IPS DF 6.9 (cell line): ENCODE data around the gene CYP2W1.
"Not testable (repeated sequence)": the region's sequence is repeated elsewhere in the genome, so short reads cannot be mapped to it uniquely, and the experiment has no call there.

Source experiments
- DNase-seq: peaks from one replicate; pipeline ENCODE4 v3.0.0-alpha.2; 2013; ENCODE audit warnings: low read depth, low spot score
- H3K27ac ChIP-seq: one replicate; pipeline ENCODE4 v1.5.1; 2013; ENCODE audit warnings: low read length, control low read depth
- H3K27me3 ChIP-seq: 2 replicates; pipeline ENCODE4 v1.6.1; 2013; ENCODE audit warnings: mild to moderate bottlenecking, low read length; ENCODE audit not compliant: control insufficient read depth, insufficient read depth
- H3K36me3 ChIP-seq: 2 replicates; pipeline ENCODE4 v1.6.1; 2013; ENCODE audit warnings: low read length; ENCODE audit not compliant: control insufficient read depth, insufficient read depth
- H3K4me1 ChIP-seq: 2 replicates; pipeline ENCODE4 v1.6.1; 2013; ENCODE audit warnings: low read length; ENCODE audit not compliant: control insufficient read depth, insufficient read depth
- H3K4me3 ChIP-seq: 2 replicates; pipeline ENCODE4 v1.5.1; 2013; ENCODE audit warnings: mild to moderate bottlenecking, low read length
- H3K9me3 ChIP-seq: 2 replicates; pipeline ENCODE4 v1.6.1; 2013; ENCODE audit warnings: low read length, inconsistent platforms; ENCODE audit not compliant: control insufficient read depth, insufficient read depth
- WGBS: extraction: QIAGEN DNeasy Blood & Tissue Kit; methylation state at CpG from one replicate; pipeline ENCODE4 v1.1.7; 2013; ENCODE audit warnings: mixed read lengths, missing lambda C conversion rate; ENCODE audit not compliant: insufficient read length, insufficient coverage; 5-methylcytosine and 5-hydroxymethylcytosine counted together

Gene CYP2W1

DNA sequence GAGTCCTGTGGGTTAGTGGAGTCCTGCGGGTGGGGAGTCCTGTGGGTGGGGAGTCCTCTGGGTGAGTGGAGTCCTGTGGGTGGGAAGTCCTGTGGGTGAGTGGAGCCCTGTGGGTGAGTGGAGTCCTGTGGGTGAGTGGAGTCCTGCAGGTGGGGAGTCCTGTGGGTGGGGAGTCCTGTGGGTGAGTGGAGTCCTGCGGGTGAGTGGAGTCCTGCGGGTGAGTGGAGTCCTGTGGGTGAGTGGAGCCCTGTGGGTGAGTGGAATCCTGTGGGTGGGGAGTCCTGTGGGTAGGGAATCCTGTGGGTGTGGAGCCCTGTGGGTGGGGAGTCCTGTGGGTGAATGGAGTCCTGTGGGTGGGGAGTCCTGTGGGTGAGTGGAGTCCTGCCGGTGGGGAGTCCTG lies 19.0 kb downstream of the CYP2W1 start:
- H3K9me3 ChIP-seq, DNase-seq, H3K27me3 ChIP-seq, H3K4me1 ChIP-seq, H3K36me3 ChIP-seq, H3K27ac ChIP-seq, H3K4me3 ChIP-seq: not testable (repeated sequence)
- WGBS, result no CpG with 5 or more reads among the region's 4 CpGs

DNA sequence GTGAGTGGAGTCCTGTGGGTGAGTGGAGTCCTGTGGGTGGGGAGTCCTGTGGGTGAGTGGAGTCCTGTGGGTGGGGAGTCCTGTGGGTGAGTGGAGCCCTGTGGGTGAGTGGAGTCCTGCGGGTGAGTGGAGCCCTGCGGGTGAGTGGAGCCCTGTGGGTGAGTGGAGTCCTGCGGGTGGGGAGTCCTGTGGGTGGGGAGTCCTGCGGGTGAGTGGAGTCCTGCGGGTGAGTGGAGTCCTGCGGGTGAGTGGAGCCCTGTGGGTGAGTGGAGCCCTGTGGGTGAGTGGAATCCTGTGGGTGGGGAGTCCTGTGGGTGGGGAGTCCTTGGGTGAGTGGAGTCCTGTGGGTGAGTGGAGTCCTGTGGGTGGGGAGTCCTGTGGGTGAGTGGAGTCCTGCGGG lies 19.5 kb downstream of the CYP2W1 start:
- H3K36me3 ChIP-seq, DNase-seq, H3K9me3 ChIP-seq, H3K27me3 ChIP-seq, H3K4me3 ChIP-seq, H3K4me1 ChIP-seq, H3K27ac ChIP-seq: not testable (repeated sequence)
- WGBS, result no CpG with 5 or more reads among the region's 7 CpGs

DNA sequence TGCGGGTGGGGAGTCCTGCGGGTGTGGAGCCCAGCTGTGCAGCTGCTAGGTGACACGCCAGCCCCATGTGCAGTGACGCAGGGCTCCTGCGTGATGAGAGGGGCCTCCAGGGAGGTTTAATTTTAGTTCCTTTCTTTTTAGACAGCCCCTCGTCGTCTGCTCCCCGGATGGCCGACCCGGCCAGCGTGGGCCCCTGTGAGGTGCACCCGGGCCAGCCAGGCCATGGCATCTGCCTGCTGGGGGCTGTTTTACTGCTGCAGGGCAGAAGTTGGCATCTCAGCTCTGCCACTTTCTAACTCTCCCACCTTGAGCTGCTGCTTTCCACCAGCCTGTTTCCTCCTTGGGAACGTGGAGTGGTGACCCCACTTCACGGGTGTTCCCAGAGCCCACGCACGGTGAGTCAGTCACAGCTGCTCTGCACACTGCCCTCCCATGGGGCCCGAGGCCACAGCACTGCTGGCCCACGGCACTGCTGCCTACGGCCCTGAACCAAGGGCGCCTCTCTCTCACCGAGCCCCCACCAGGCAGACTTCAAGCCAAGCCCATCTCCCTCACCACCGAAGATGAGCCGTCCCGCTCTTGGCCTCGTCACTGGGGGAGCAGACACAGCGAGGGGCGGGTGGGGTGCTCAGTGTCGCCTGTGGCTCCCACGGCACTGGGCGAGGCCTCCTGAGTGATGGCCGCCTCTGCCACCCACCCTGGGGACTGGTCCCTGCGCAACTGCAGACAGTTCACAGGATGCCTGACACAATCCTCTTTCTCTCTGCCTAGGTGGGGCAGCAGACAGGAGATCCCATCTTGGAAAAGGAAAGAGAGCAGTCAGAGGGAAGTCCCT lies 21.3 kb downstream of the CYP2W1 start:
- Histone ChIP-seq H3K9me3 (no peaks in the 10 kb centered on the region), H3K4me1 (no peaks in the 10 kb centered on the region), H3K27me3 (no peaks in the 10 kb centered on the region), H3K27ac (no peak overlapping the region), H3K4me3 (no peak overlapping the region), H3K36me3 (no peaks in the 10 kb centered on the region; the same call in 1 of the 2 replicates)
- WGBS, result no CpG with 5 or more reads among the region's 32 CpGs
- DNase-seq, result no peak

DNA sequence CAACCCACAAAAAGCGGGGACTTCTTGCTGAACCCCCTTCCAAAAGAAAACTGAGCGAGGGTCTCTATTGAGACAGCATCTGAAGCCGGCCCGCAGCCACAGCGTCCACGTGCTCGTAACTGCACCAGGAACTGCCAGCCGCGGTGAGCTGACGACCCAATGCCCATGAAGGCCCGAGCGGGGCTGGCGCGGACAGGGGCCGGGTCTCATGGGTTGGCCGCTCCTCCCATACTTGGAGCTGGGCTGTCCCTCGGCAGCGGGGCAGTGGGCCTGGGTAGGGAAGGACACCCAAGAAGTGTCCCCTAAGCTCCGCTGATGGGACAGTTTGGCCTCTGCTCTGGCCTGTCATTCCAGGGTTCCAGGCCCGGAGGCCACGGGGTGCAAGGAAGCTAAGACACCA lies 22.3 kb downstream of the CYP2W1 start:
- Histone ChIP-seq H3K36me3 (no peaks in the 10 kb centered on the region; the same call in 1 of the 2 replicates), H3K4me3 (no peak overlapping the region), H3K9me3 (no peaks in the 10 kb centered on the region), H3K4me1 (no peaks in the 10 kb centered on the region), H3K27me3 (no peaks in the 10 kb centered on the region), H3K27ac (no peak overlapping the region)
- DNase-seq, result no peak
- no CpG with 5 or more reads among the region's 21 CpGs for WGBS

- no peaks in the 10 kb centered on the region; the same call in 1 of the 2 replicates for H3K36me3 ChIP-seq
- no CpG with 5 or more reads among the region's 15 CpGs for WGBS
- H3K27me3 ChIP-seq, result no peaks in the 10 kb centered on the region
- no peak for DNase-seq
- H3K4me1 ChIP-seq, result no peaks in the 10 kb centered on the region; the same call in 1 of the 2 replicates
- H3K4me3 ChIP-seq, result no peak overlapping the region
- H3K9me3 ChIP-seq, result no peaks in the 10 kb centered on the region
- H3K27ac ChIP-seq, result no peak overlapping the region
These were observed 24.9 kb downstream of the CYP2W1 start for GRCh38 chr7:1007901-1008300.

GRCh38 chr7:1008733-1009363 lies 25.9 kb downstream of the CYP2W1 start:
- WGBS, result 100% methylated on average over 4 of the region's 37 CpGs
- Histone ChIP-seq H3K36me3 (no peaks in the 10 kb centered on the region; the same call in 1 of the 2 replicates), H3K4me3 (no peak overlapping the region), H3K9me3 (no peaks in the 10 kb centered on the region), H3K27me3 (no peaks in the 10 kb centered on the region), H3K4me1 (no peaks in the 10 kb centered on the region; the same call in 1 of the 2 replicates), H3K27ac (no peak overlapping the region)
- DNase-seq, result no peak

GRCh38 chr7:1009747-1010146 lies 26.8 kb downstream of the CYP2W1 start:
- no CpG with 5 or more reads among the region's 22 CpGs for WGBS
- no peaks in the 10 kb centered on the region for H3K9me3 ChIP-seq
- DNase-seq, result no peak
- no peak overlapping the region for H3K4me3 ChIP-seq
- no peaks in the 10 kb centered on the region for H3K27me3 ChIP-seq
- no peaks in the 10 kb centered on the region; the same call in 1 of the 2 replicates for H3K4me1 ChIP-seq
- no peaks in the 10 kb centered on the region; the same call in 1 of the 2 replicates for H3K36me3 ChIP-seq
- no peak overlapping the region for H3K27ac ChIP-seq

DNA sequence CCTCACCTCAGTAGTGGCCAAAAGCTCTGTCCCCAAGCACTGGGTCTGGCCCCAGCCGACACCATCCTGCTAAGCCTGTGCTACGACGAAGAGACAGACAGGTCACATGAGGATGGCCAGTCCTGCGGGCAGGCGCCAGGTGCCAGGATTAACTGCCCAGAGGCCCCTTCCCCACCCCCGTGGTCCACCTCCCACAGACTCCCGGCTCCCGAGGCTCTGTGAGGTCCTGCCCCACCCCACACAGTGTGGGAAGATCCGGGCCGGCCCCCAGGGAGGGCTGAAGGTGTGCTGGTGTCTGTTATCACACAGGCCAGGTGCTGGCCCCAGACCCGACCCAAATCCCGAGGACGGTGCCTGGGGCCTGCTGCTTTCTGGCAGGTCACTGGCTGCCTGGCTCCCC lies 27.2 kb downstream of the CYP2W1 start:
- Histone ChIP-seq H3K9me3 (no peaks in the 10 kb centered on the region), H3K27ac (no peak overlapping the region), H3K4me1 (no peaks in the 10 kb centered on the region; the same call in 1 of the 2 replicates), H3K36me3 (no peaks in the 10 kb centered on the region; the same call in 1 of the 2 replicates), H3K4me3 (no peak overlapping the region), H3K27me3 (no peaks in the 10 kb centered on the region)
- WGBS, result no CpG with 5 or more reads among the region's 13 CpGs
- no peak for DNase-seq

DNA sequence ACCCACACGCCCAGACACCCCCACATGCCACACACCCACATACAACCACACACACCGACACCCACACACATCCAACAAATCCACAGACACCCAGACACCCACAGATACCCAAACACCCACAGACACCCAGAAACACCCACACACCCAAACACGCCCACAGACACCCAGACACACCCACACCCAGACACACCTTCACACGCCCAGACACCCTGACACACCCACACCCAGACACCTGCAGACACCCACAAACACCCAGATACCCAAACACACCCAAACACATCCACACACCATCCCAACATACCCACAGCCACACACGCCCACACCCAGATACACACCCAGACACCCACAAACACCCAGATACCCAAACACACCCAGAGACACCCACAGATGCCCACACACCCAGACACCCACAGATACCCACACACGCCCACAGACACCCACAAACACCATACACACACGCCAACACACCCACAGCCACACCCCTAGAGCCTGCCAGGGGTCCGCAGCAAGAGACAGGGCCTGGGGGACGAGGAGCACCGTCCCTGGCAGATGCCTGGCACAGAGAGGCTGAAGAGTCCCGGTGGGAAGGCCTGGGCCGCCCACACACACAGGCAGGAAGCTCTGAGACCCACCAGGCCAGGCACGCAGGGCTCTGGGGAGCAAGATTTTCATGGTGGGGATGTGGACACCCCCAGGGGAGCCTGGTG lies 28.5 kb downstream of the CYP2W1 start:
- Histone ChIP-seq H3K4me3 (no peak overlapping the region), H3K36me3 (no peaks in the 10 kb centered on the region; the same call in 1 of the 2 replicates), H3K27me3 (no peaks in the 10 kb centered on the region), H3K4me1 (no peaks in the 10 kb centered on the region; the same call in 1 of the 2 replicates), H3K9me3 (no peaks in the 10 kb centered on the region), H3K27ac (no peak overlapping the region)
- 100% methylated on average over 4 of the region's 13 CpGs for WGBS
- DNase-seq, result no peak

DNA sequence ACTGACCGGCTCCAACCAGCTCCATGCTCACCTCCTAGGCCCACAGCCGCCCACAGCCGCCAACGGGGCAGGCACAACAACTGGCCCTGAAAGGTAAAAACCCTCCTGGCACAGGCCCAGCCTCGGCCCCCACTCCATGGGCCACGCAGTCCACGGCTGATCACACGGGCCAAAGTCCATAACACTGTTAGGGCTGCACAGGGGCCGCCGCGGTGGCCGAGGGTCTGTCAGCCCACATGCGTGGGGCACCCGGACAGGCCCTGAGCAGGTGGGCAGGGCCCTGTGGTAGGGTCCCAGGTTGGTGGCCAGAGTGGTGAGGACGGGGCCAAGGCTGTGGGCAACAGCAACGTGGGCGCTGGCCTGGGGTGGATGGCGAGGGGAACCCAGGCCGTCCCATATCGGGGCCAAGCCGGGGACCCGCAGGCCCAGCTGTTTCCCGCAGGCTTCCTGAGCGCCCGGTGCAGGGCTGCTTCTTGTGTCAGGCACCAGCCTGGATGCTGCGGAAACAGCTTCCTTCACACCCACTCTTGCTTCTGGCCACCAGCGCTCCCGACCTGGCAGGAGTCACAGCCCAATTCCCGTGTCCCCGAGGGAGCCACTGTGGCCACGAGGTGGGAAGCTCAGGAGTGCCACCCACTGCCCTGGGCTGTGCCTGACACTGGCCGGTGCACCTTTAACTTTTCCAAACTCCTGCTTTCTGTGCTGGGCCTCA lies 29.2 kb downstream of the CYP2W1 start:
- no CpG with 5 or more reads among the region's 32 CpGs for WGBS
- no peaks in the 10 kb centered on the region; the same call in 1 of the 2 replicates for H3K4me1 ChIP-seq

More for the DNA sequence above, 29.2 kb downstream of the CYP2W1 start:
- H3K27me3 ChIP-seq, result no peaks in the 10 kb centered on the region
- H3K36me3 ChIP-seq, result no peaks in the 10 kb centered on the region; the same call in 1 of the 2 replicates
- no peaks in the 10 kb centered on the region for H3K9me3 ChIP-seq
- DNase-seq, result no peak
- no peak overlapping the region for H3K27ac ChIP-seq
- H3K4me3 ChIP-seq, result no peak overlapping the region
